Tongue (tissue), 2 donors: ENCODE measurements around the gene KLHL13. TPM values are rescaled to one million over a fixed set of nuclear protein-coding genes. Genes with fewer than 3 reads are reported as not detected.
A peak's percentile ranks its signal among the peaks of the same experiment; 100 is the strongest.
"Not testable (repeated sequence)": the region's sequence is repeated elsewhere in the genome, so short reads cannot be mapped to it uniquely, and the experiment has no call there.

Experiments used
- DNase-seq: peaks from one replicate; pipeline ENCODE4 v3.0.0-alpha.2; 2015
- total RNA-seq: library from RNA; depleted of rRNA; stranded (reverse); fragments of >200 nt; gene quantifications from one replicate; pipeline ENCODE4 v1.2.3, GENCODE V29; 2014

KLHL13 gene
- total RNA-seq, result 90.3 TPM

GRCh38 chrX:118116713-118117550 lies at the start of gene KLHL13:
TSS of gene KLHL13 (minus strand) at chrX:118116810. CDS start at chrX:118028473, 88,337 bp downstream.
- peak; percentile 75 for DNase-seq

GRCh38 chrX:118164138-118164537 lies 47.5 kb upstream of the KLHL13 start:
- no peak for DNase-seq

GRCh38 chrX:118156953-118157608 lies 40.5 kb upstream of the KLHL13 start:
- DNase-seq, result no peak

- no peak for DNase-seq
Measured at GRCh38 chrX:118156254-118156952, 39.8 kb upstream of the KLHL13 start.

- DNase-seq, result peak; percentile 9
Measured at GRCh38 chrX:118153270-118153669, 36.7 kb upstream of the KLHL13 start.

GRCh38 chrX:118152721-118153120 lies 36.1 kb upstream of the KLHL13 start:
- peak; percentile 6 for DNase-seq

GRCh38 chrX:118148737-118149136 lies 32.1 kb upstream of the KLHL13 start:
- no peak for DNase-seq

GRCh38 chrX:118147771-118148170 lies 31.2 kb upstream of the KLHL13 start:
- DNase-seq, result not testable (repeated sequence)

- DNase-seq, result no peak
Measured at GRCh38 chrX:118143578-118143977, 27.0 kb upstream of the KLHL13 start.

GRCh38 chrX:118131336-118131735 lies 14.7 kb upstream of the KLHL13 start:
- no peak for DNase-seq

- no peak for DNase-seq
Measured at GRCh38 chrX:118129681-118130080, 13.1 kb upstream of the KLHL13 start.

GRCh38 chrX:118128724-118129123 lies 12.1 kb upstream of the KLHL13 start:
- DNase-seq, result no peak

GRCh38 chrX:118126286-118126685 lies 9.7 kb upstream of the KLHL13 start:
- DNase-seq, result no peak

- DNase-seq, result not testable (repeated sequence)
Measured at GRCh38 chrX:118124243-118124642, 7.6 kb upstream of the KLHL13 start.

- DNase-seq, result peak; percentile 45
Measured at GRCh38 chrX:118117741-118118140, 1.1 kb upstream of the KLHL13 start.

GRCh38 chrX:118115953-118116712 lies 477 bp downstream of the KLHL13 start:
- peak; percentile 38 for DNase-seq

GRCh38 chrX:118114971-118115370 lies 1.6 kb downstream of the KLHL13 start:
- peak; percentile 35 for DNase-seq

GRCh38 chrX:118109065-118109464 lies 7.5 kb downstream of the KLHL13 start:
- no peak for DNase-seq

- no peak for DNase-seq
Measured at GRCh38 chrX:118108304-118108703, 8.3 kb downstream of the KLHL13 start.

- DNase-seq, result peak; percentile 77
Measured at GRCh38 chrX:118100091-118100490, 16.5 kb downstream of the KLHL13 start.

GRCh38 chrX:118088084-118088483 lies 28.5 kb downstream of the KLHL13 start:
- no peak for DNase-seq

GRCh38 chrX:118074196-118074595 lies 42.4 kb downstream of the KLHL13 start:
- no peak for DNase-seq
